Measurements from ENCODE around the gene RALB. TPM values are rescaled to one million over a fixed set of nuclear protein-coding genes. Genes with fewer than 3 reads are reported as not detected.
"Not testable (repeated sequence)": the region's sequence is repeated elsewhere in the genome, so short reads cannot be mapped to it uniquely, and the experiment has no call there.

The RALB gene
- total RNA-seq, 1 donor from 2014 or later: 181 TPM

DNA sequence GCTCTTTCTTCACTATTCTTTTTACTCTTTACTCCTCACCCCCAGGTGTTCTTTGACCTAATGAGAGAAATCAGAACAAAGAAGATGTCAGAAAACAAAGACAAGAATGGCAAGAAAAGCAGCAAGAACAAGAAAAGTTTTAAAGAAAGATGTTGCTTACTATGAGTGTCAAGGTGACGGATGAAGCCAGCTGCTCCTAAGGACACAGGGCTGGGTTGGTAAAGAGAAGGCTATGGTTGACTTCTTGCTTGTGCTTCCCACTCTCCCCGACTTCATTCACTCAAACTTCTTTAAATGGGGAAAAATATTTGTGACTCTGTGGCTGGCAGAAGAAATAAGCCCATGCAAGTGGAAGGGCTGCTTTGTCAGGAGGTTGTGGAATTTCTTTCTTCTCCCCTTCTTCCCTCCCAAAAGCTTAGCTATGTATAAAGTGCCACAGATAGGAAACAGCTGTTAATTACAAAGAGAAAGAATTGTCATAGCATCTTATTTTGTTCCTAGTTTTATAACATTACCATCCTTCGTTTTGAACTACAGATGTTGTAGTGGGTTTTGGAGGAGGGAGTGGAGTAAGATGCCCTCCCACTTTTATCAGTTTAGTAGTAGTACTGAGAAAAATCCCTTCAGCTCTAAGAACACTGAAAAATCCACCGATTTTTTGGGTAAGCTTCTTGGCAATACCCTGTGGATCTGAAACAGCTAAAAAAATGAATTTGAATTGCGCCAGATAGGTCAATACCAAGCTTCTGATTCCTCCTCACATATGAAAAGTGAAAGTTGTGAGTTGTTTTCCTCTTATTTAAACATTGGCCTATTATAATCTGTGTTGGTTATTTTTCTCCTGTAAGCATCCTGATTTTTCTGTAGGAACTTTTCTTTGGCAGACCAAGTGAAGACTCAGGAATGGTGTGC, 40.7 kb downstream of the RALB start:
- no peak for DNase-seq (ENCODE audit: low read depth in 2 of 2)

DNA sequence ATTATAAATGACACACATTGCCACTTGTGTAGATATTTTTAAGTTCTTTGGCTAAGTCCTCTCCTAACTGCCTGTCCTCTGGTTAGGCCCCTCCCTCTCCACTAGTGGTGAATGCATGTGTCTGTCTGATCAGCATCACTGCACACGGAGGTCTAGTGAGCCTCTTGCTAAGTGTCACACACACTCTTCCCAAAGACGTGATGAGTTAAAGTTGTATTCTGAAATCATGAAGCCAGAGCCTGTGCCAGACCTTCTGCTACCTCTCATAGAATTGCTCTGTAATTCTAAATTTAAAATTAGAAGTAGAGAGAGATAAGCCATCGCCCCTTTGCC, 41.3 kb downstream of the RALB start:
- DNase-seq (ENCODE audit: low read depth in 2 of 2): no peak

DNA sequence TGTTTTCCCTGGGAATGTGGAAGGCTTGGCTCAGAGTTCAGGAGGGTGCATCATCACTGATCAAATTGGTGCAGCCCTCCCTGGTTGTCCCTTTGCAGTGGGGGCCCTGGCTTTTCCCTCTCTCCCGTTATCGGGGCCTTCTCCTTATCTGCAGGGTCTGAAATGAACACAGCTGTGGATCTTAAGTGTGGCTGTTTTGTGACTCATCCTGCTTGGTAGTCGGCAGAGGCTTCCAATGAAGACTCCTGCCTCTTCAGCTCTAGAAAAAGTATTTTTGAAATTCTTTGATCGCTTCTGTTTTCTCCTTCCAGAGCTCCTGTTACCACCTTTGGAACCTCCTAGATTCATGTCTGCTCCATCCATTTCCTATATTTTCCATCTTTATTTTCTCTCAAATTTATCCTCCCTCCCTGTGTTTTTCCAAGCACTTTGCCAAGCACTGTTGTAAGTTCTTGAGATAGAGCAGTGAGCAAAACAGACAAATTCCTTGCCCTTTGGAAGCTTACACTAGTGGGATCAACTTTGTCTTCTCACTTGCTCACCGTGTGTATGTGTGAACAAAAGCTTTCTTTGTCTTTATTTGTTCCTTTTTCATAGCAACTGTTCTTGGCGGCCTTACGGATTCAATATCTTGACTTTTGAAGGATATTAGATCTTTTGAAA, 45.7 kb downstream of the RALB start:
- DNase-seq (ENCODE audit: low read depth in 2 of 2): no peak

DNA sequence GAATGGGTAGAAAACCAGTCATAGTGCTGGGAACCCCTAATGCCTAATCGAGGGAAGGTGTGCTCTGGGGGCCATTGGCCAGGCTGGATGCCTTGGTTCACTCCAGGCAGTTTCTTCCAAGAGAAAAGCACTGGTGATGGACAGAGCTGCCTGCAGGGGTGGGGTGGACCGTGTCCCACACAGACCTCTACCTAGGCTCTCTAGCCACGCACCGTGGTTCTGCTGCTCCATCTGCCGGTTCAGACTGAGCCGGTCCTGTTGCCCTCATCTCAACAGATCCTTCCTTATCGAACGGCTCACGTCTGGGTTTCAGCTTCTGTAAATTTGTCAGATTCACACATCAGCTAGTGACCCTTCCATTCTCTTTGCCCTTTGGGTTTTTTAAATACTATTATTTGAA, 46.4 kb downstream of the RALB start:
- no peak for DNase-seq (ENCODE audit: low read depth in 2 of 2)

DNA sequence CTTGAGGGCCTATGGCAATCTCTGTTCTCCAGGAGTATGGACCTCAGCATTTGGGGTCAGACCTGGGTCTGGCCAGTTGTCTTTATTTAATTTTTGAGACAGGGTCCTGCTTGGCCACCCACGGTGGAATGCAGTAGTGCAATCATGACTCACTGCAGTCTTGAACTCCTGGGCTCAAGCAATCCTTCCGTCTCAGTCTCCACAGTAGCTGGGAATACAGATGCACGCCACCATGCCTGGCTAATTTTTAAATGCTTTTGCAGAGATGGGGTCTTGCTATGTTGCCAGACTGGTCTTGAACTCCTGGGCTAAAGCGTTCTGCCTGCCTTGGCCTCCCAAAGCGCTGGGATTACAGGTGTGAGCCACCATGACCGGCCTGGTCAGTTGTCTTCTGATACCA, 46.9 kb downstream of the RALB start:
- DNase-seq (ENCODE audit: low read depth in 2 of 2): no peak

DNA sequence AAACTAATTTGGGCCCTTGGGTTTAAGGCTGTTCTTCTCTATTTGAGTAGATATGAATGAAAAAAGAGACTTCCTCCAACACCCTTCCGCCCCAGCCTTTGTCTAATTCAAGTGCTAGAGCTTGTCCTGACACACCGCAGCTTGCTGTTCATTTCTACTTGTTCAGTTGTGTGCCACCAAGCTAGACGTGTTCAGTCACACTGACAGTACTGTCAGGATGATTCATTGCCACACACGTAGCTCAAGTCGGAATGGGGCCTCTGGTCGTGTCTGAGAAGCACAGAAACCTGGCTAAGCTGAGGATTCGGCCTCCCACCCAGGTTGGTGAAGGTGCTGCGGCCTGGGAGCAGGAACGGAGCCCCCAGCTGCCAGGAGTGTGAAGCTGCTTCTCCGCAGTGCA, 47.7 kb downstream of the RALB start:
- DNase-seq (ENCODE audit: low read depth in 2 of 2): no peak

DNA sequence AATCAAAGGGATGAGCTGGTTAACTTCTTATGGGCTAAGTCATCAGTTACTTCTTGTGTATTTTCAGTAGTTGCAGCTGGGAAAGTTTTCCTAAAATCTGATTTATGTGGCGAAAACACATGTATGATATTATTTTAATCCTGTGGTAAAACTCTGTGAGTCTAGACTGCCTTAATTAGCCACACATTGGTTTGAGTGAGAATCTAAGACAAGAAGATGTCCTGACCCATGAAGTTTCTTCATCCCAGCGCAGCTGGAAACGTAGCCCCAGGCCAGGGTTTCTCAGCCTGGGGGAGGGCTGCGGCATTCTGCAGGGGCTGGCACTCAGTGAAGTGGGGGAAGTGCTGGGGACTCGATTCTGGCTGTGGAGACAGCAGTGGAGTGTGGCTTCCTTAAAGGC, 48.6 kb downstream of the RALB start:
- DNase-seq (ENCODE audit: low read depth in 2 of 2): no peak

DNA sequence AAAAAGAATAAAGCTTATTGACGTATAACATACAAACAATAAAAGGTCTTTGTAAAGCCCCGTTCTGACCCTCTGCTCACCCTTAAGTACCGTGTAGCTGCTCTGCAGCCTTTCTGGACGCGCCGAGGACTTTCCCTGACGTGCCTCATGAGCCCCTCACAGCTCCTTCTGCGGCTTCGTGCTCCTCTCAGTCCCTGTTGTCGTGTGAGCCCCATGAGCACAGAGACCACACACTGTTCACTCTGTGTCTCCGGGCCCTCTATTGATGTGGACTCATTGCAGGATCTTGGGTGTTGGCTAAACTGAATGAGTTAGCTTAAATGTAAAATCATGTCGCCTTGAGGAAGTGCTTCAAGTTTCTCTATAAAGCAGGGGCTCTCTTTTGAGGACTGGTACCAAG, 49.6 kb downstream of the RALB start:
- DNase-seq (ENCODE audit: low read depth in 2 of 2): no peak

DNA sequence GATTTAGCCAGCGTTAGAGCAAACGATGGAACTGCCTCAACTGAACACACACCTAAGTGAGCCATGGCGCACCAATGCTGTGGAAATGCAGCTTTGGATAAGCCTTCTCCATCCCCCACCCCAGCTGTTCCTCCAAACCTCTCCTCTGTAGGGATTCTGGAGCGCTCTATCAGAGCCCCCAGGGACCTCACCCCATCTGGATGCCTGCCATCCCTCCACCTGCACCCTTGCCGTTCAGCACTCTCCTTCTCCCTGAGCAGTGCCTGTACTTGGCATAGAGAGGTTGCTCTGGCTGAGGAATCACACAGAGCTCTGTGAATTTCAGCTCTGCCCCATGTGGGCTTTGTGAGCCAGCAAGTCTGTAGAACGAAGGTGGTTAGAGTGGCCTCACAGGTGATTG, 50.5 kb downstream of the RALB start:
- DNase-seq (ENCODE audit: low read depth in 2 of 2): no peak

DNA sequence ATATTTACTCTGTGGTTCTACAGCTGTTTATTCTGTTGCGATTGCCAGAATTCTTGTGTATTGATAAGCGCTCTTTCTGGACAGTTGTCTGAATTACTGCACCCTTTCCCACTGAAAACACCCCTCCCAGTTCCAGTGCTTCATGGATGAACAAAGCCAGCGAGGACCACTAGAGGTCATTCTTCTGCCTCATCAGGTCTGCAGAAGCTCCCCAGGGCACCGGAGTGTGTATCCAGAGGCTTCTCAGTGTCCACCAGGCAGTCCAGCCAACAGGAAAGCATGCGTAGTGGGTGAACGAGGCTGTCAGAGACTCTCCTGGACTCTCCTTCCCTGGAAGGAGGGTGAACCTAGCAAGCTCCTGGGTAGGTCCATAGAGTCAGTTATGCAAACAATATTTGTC, 52.6 kb downstream of the RALB start:
- peak in 1 of 2 donors; percentile 17 for DNase-seq (ENCODE audit: low read depth in 2 of 2)

DNA sequence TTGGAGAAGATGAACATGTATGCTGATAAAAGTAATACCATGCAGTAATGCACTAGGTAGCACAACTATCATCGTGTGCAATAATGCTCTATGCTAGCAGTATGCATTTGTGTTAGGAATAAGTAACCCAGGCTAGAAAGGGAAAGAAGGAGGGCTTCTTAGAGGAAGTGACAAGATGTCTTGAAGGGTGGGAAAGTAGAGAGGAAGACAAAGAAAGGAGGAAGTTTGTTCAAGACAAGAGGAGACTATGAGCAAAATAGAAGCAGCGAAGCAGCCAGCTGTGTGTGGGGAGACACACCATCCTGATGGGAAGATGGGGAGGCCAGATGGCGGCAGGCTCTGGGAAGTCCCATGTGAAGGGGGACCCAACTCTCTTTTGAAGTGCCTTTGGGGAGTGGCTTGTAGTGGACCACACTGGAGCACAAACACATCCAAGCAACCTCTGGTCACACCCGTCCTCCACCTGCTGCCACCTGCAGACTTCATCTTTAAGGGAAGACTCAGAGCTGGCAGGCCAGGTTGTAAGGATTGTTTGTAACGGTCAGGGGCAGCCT, 53.4 kb downstream of the RALB start:
- no peak for DNase-seq (ENCODE audit: low read depth in 2 of 2)

DNA sequence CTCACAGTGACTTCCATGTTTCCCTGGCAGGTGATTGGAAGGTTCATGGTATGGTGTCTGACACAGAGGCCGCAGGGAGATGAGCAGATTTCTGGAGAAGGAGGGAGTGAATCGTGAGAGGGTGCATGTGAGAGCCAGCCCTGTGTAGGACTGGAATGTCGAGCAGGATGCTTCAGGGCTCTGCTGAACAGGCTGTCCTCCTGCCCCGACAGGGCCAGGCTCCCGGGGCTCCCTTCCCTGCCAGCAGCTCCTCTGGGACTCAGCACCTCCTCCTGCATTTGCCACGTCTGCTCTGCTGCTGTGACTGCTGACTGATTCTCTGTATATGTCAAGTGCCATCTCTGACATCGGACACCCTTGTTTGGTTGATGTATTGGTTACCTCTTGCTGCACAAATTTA, 54.8 kb downstream of the RALB start:
- no peak for DNase-seq (ENCODE audit: low read depth in 2 of 2)

DNA sequence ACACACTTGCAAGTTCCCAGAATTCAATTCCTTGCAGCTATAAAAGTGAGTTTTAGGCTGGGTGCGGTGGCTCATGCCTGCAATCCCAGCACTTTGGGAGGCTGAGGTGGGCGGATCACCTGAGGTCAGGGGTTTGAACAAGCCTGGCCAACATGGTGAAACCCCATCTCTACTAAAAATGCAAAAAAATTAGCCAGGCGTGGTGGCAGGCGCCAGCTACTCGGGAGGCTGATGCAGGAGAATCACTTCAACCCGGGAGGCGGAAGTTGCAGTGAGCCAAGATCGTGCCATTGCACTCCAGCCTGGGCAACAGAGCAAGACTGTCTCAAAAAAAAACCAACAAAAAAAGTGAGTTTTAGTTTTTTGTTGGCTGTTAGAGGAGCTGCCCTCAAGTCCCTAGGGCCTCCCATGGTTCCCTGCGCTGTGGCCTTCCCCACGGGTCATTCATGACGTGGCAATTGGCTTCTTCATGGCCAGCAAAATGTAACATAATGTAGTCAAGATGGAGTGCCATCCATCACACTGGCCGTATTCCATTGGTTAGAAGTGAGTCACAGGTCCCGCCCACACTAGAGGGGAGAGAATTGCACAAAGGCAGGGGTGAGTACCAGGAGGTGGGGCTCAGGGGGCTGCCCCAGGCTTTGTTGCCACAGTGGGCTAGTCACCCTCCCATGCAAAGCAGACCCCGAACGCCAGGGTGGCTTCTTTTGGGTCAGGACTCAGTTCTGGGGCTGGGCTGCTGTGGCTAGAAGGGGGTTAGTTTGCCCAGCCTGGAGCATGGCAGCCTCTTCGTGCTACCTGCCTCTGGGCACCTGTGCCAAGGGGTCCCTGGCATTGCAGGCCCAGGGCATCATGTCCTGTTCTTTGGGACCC, 55.6 kb downstream of the RALB start:
- no peak for DNase-seq (ENCODE audit: low read depth in 2 of 2)

DNA sequence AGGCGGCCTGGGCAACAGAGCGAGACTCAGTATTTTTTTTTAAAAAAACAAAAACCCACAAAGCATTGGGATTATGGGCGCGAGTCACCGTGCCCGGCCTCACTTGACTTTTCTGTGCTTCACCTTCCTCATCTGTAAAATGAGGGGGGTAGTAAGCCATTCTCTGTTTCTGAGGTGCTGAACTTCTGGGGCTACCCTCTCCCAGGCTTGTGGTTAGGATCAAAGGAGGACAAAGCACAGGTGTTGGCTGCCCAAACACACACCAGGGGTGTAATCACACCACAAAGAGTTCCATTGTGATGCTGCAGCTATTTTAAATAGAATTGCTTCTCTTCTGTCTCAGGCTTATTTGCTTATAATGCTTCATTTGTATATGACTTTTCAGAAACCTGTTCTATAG, 57.5 kb downstream of the RALB start:
- DNase-seq (ENCODE audit: low read depth in 2 of 2): no peak

DNA sequence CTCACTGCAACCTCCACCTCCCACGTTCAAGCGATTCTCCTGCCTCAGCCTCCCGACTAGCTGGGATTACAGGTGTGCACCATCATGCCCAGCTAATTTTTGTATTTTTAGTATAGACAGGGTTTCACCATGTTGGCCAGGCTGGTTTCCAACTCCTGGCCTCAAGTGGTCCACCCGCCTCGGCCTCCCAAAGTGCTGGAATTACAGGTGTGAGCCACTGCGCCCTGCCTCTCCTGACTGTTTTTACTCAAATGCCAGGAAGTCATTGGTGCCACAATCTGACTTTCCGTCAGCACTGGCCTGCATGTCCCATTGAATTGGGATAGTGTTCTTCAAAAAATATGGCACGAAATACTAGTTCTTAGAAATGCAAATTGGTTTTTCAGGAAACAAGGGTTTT, 58.2 kb downstream of the RALB start:
- DNase-seq (ENCODE audit: low read depth in 2 of 2): not testable (repeated sequence)

DNA sequence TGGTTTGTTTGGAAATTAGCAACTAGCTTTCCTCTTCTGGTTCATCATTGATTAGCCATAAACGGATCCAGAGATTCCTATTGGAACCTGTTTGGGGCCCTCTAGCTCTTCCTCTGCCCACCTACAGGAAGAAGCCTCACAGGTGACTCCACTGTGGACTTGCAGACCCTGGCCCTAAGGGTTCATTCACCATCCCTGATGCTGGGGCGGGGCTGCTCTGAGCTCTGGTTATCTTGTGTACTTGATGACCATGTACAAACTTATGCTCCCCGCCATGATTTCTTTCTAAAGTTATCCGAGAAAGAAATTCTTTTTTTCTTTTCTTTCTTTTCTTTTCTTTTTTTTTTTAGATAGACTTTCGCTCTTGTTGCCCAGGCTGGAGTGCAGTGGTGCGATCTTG, 59.4 kb downstream of the RALB start:
- DNase-seq (ENCODE audit: low read depth in 2 of 2): no peak

DNA sequence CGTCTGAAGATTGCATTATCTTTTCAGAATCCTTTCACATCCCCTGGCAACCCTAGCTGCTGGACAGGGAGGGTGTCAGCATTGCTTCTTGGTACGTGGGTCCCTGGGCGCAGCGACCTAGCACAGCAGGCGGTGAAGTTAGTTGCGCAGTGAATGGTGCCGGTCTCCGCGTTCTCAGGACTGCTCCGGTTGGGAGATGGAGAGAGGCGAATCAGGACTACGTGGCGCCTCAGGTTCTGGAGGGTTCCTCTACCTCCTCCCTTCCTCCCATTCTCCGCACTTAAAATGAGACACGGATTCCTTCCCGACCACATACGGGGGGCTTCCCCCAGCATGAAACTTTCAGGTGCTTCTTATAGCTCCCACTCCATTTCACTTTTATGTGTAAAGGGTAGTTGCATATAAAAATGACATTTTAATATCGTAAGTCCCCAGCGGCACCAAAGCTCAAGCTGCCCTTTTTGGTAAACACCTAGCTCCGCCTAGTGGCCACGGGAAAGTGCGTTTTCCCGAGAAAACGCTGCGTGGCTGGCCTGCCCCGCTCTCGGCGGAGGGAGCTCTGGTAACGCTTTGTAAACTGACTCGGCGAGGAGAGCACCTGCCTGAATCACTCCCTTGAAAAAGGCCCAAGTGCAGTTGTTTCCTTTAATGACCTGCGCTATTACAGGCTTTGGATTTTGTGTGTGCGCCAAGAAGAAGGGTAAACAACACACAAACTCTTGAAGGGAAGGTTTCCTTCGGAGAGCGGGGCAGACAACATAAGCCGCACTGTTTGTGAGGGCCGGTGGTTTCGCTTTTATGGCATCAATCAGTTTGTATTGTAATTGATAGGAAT, 60.4 kb downstream of the RALB start:
- DNase-seq (ENCODE audit: low read depth in 2 of 2): peak; percentile 70 to 87

DNA sequence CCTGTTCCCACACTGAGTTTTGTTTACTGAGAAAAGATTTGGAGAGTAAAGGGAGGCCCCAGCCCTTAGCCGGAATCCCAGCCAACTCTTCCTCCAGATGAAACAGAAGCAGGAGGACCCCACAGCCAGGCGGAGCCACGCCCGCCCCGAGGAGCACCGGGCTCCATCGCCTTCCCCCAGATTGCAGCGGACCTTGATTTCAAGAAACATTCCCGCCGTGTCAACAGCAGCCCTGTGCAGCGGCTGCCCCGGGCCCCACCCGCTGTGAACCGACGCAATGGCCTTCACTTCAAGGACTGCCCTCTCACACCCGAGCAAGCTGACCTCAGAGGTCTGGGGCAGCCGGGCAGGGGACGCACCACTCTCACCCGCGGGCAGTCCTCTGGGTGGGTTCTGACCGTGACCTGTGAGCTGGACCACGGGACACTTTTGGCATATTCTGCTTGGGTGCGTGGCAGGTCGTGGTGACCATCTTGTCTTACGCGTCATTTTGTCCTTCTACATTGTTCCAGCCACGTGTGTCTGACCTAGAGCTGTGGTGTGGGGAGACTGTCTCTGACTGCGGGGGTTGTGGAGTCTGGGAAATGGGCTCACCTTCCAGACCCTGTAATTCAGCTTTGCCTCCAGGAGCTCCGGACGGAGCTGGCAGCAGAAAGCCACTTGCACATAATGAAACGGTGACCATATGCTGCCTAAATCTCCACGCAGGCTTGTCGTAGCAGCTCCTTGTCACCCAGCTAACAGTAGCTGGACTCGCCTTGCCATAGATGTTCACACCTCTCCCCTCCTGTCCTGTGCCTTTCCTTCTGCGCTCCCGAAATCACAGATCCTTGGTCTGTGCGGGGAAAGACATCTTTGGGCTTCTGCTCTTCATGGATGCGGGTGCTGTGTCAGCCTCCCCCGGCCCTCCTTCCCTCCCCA, 61.3 kb downstream of the RALB start:
- no peak for DNase-seq (ENCODE audit: low read depth in 2 of 2)

DNA sequence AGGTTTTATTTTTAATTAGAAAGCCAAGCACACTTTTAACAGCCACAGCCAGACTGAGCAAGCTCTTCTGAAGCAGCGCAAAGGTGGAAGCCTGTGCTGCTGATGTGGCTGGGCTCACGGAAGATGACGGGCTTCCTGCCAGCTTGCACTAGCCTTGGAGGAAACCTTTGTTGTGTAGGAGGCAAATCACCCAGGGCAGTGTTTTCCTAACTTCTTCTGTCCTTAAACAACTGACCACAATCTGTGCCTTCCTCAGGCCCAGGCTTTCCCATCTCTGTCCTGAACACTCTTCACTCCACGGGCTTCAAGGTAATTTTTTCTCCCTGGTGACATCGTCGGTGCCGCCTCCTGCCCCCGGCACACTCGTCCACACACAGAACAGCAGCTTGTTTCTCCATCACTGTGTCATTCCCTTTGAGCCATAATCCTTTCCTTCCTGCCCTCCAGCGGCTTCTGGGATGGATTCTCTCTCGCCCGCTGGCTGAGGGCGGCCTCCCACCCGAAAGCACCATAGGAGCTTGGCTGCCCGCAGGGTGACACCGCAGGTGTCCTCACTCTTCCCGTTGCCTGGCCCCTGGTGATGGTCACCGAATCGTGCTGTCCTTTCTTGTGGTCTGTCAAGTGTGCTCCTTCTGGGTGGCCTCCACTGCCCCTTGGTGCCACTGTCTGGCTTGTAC, 62.2 kb downstream of the RALB start:
- DNase-seq (ENCODE audit: low read depth in 2 of 2): peak in 1 of 2 donors; percentile 75

Measured in dermis microvascular lymphatic vessel endothelial cell (primary cell).